H1 (cell line): Measurements from ENCODE around the gene ERCC1. TPM values are rescaled to one million over a fixed set of nuclear protein-coding genes. Genes with fewer than 3 reads are reported as not detected.

ENCODE experiments used
- CTCF ChIA-PET: fragments of 300-600 bp; sonication (Branson Sonifier 250); formaldehyde crosslinking; loops from one replicate; lab custom pipeline; 2021; ENCODE audit not compliant: partially characterized antibody; lab: Charles Lee
- POLR2A ChIA-PET: fragments of 300-600 bp; sonication (Branson Sonifier 250); formaldehyde crosslinking; loops from one replicate; lab custom pipeline; 2021; ENCODE audit warnings: inconsistent platforms; ENCODE audit not compliant: partially characterized antibody; lab: Charles Lee
- DNase-seq, 2 experiments: peaks; one replicate each; pipeline versions ENCODE4 v3.0.0 to v3.0.0-alpha.2; 2010 to 2022; ENCODE audit warnings: low spot score in 2 of 2, low read depth in 1 of 2, mixed read lengths in 1 of 2
- FAIRE-seq: peaks from 2 replicates; lab custom pipeline; 2011; peaks lifted over from hg19 to GRCh38; lab: Jason Lieb, UNC
- H2AFZ ChIP-seq: 2 replicates; pipeline ENCODE4 v1.8.1; 2012; ENCODE audit warnings: low read length, inconsistent platforms
- H2AK5ac ChIP-seq: 2 replicates; pipeline ENCODE4 v1.6.1; 2013; ENCODE audit warnings: low read depth, low read length
- H2BK120ac ChIP-seq: replicated peaks from 2 replicates; pipeline ENCODE3; 2013; ENCODE audit warnings: low read depth, low read length, inconsistent platforms
- H2BK12ac ChIP-seq: 2 replicates; pipeline ENCODE4 v1.6.1; 2013; ENCODE audit warnings: low read depth, low read length
- H2BK15ac ChIP-seq: 2 replicates; pipeline ENCODE4 v1.6.1; 2013; ENCODE audit warnings: low read length
- H2BK20ac ChIP-seq: 2 replicates; pipeline ENCODE4 v1.6.1; 2013; ENCODE audit warnings: low read length
- H2BK5ac ChIP-seq: 2 replicates; pipeline ENCODE4 v1.6.1; 2013; ENCODE audit warnings: low read depth, low read length
- H3K14ac ChIP-seq: 2 replicates; pipeline ENCODE4 v1.6.1; 2013; ENCODE audit warnings: inconsistent platforms; ENCODE audit not compliant: insufficient read length
- H3K18ac ChIP-seq: 2 replicates; pipeline ENCODE4 v1.6.1; 2013; ENCODE audit warnings: low read length; ENCODE audit errors: extremely low read depth
- H3K23ac ChIP-seq: 2 replicates; pipeline ENCODE4 v1.6.1; 2013; ENCODE audit warnings: inconsistent platforms; ENCODE audit not compliant: insufficient read length
- H3K23me2 ChIP-seq: 2 replicates; pipeline ENCODE4 v1.6.1; 2013; ENCODE audit warnings: low read depth, low read length
- H3K27ac ChIP-seq: 2 replicates; pipeline ENCODE4 v1.6.1; 2011; ENCODE audit warnings: low read depth, low read length, inconsistent platforms
- H3K27me3 ChIP-seq, 4 experiments: replicated peaks in 1 of 4; 1 replicate in 1 of 4; 2 replicates in 3 of 4; pipeline versions ENCODE4 v1.6.1 to v1.8.1; 2011 to 2013; ENCODE audit warnings: low read length in 3 of 4, mild to moderate bottlenecking in 3 of 4, inconsistent platforms in 2 of 4, mixed read lengths in 2 of 4, moderate library complexity in 1 of 4; ENCODE audit not compliant: control insufficient read depth in 3 of 4, insufficient read depth in 3 of 4; ENCODE audit errors: extremely low read depth in 1 of 4
- H3K36me3 ChIP-seq, 4 experiments: 2 replicates each; pipeline versions ENCODE4 v1.6.1 to v1.8.1; 2011 to 2013; ENCODE audit warnings: mild to moderate bottlenecking in 4 of 4, low read length in 3 of 4, moderate library complexity in 2 of 4, control low read depth in 1 of 4, inconsistent platforms in 1 of 4; ENCODE audit not compliant: insufficient read depth in 4 of 4, control insufficient read depth in 2 of 4
- H3K4ac ChIP-seq: replicated peaks from 2 replicates; pipeline ENCODE3; 2013; ENCODE audit warnings: low read length, low read depth, mixed read lengths, inconsistent platforms; ENCODE audit not compliant: insufficient read length
- H3K4me1 ChIP-seq, 4 experiments: replicated peaks in 1 of 4; 1 replicate in 1 of 4; 2 replicates in 3 of 4; pipeline versions ENCODE4 v1.6.1 to v1.8.1; 2011 to 2013; ENCODE audit warnings: low read length in 3 of 4, inconsistent platforms in 2 of 4, mixed read lengths in 1 of 4; ENCODE audit not compliant: insufficient read depth in 4 of 4, control insufficient read depth in 3 of 4
- H3K4me2 ChIP-seq, 2 experiments: 2 replicates each; pipeline versions ENCODE4 v1.6.1 to v1.8.1; 2011 to 2013; ENCODE audit warnings: low read depth in 2 of 2, low read length in 2 of 2, control low read depth in 1 of 2, inconsistent platforms in 1 of 2, mild to moderate bottlenecking in 1 of 2; ENCODE audit not compliant: insufficient read depth in 1 of 2
- H3K4me3 ChIP-seq, 4 experiments: fragments of 200-600, 300-600 bp in 1 of 4; sonication (generic), shearing (Covaris generic), sonication (Bioruptor Twin) in 1 of 4; 2 replicates each; pipeline versions ENCODE4 v1.5.1 to v1.8.1; 2011 to 2016; ENCODE audit warnings: low read length in 4 of 4, low read depth in 3 of 4, control low read depth in 2 of 4, inconsistent platforms in 2 of 4, mild to moderate bottlenecking in 2 of 4, mixed read lengths in 1 of 4, moderate library complexity in 1 of 4; ENCODE audit not compliant: insufficient read depth in 2 of 4; ENCODE audit errors: extremely low read depth in 1 of 4
- H3K56ac ChIP-seq: replicated peaks from 2 replicates; pipeline ENCODE3; 2013; ENCODE audit warnings: low read depth, mild to moderate bottlenecking, mixed read lengths, low read length, inconsistent platforms; ENCODE audit not compliant: insufficient read length
- H3K79me1 ChIP-seq: 2 replicates; pipeline ENCODE4 v1.6.1; 2013; ENCODE audit warnings: low read depth, low read length, control low read depth
- H3K79me2 ChIP-seq, 2 experiments: 2 replicates each; pipeline versions ENCODE4 v1.6.1 to v1.8.1; 2012 to 2013; ENCODE audit warnings: low read length in 2 of 2, mild to moderate bottlenecking in 2 of 2, inconsistent platforms in 1 of 2; ENCODE audit not compliant: insufficient read depth in 2 of 2, control insufficient read depth in 1 of 2
- H3K9ac ChIP-seq, 4 experiments: replicated peaks in 1 of 4; 1 replicate in 1 of 4; 2 replicates in 3 of 4; pipeline versions ENCODE4 v1.6.1 to v1.8.1; 2011 to 2013; ENCODE audit warnings: low read depth in 3 of 4, low read length in 3 of 4, control low read depth in 2 of 4, mild to moderate bottlenecking in 2 of 4, moderate library complexity in 2 of 4, inconsistent platforms in 1 of 4; ENCODE audit errors: extremely low read depth in 1 of 4
- H3K9me3 ChIP-seq, 2 experiments: 2 replicates each; pipeline versions ENCODE4 v1.6.1 to v1.8.1; 2012 to 2013; ENCODE audit warnings: mild to moderate bottlenecking in 2 of 2, moderate library complexity in 2 of 2, control low read depth in 1 of 2, inconsistent platforms in 1 of 2, low read depth in 1 of 2, low read length in 1 of 2, mixed read lengths in 1 of 2; ENCODE audit not compliant: insufficient read depth in 2 of 2
- H4K20me1 ChIP-seq, 2 experiments: replicated peaks in 1 of 2; 2 replicates each; pipeline versions ENCODE3 to v1.8.1; 2011 to 2013; ENCODE audit warnings: inconsistent platforms in 2 of 2, low read length in 2 of 2, mild to moderate bottlenecking in 1 of 2; ENCODE audit not compliant: insufficient read depth in 2 of 2, control insufficient read depth in 1 of 2
- H4K5ac ChIP-seq: 2 replicates; pipeline ENCODE4 v1.6.1; 2013; ENCODE audit warnings: low read length, low read depth, mixed read lengths, inconsistent platforms; ENCODE audit not compliant: insufficient read length
- H4K8ac ChIP-seq: 2 replicates; pipeline ENCODE4 v1.8.0; 2013; ENCODE audit warnings: mild to moderate bottlenecking, moderate library complexity, low read length, inconsistent platforms; ENCODE audit not compliant: insufficient read depth; ENCODE audit errors: extremely low read depth
- H4K91ac ChIP-seq: replicated peaks from 2 replicates; pipeline ENCODE3; 2013; ENCODE audit warnings: low read length, mixed read lengths, inconsistent platforms; ENCODE audit not compliant: insufficient read length
- POLR2A ChIP-seq, 2 experiments: IDR thresholded peaks; 1 replicate in 1 of 2; 2 replicates in 1 of 2; pipeline ENCODE4 v1.6.1; 2011; ENCODE audit warnings: low read depth in 2 of 2, low read length in 2 of 2, mild to moderate bottlenecking in 2 of 2; ENCODE audit errors: control extremely low read depth in 1 of 2
- TBP ChIP-seq: IDR thresholded peaks from 2 replicates; pipeline ENCODE4 v1.6.1; 2011; ENCODE audit warnings: low read depth, low read length, improper control_type of control experiment
- WGBS, 2 experiments: shearing (Covaris generic) in 1 of 2; methylation state at CpG; one replicate each; pipeline versions ENCODE4 v1.1.6 to v1.1.7; 2013 to 2015; ENCODE audit warnings: low lambda C conversion rate in 2 of 2, mixed read lengths in 2 of 2, inconsistent platforms in 1 of 2, low coverage in 1 of 2, missing lambda C conversion rate in 1 of 2; ENCODE audit not compliant: insufficient replicate concordance in 2 of 2, insufficient coverage in 1 of 2, insufficient read length in 1 of 2; ENCODE audit errors: extremely low coverage in 1 of 2, missing lambda C conversion rate in 1 of 2; 5-methylcytosine and 5-hydroxymethylcytosine counted together
- polyA plus RNA-seq, 7 experiments: library from polyadenylated mRNA; depleted of rRNA in 3 of 7; stranded (reverse) in 5 of 7; unstranded in 2 of 7; fragments of >200 nt in 5 of 7; fragments of 200-250 nt in 2 of 7; gene quantifications; 1 replicate in 5 of 7; 2 replicates in 1 of 7; 4 replicates in 1 of 7; pipeline versions ENCODE4 v1.2.1 to v1.2.3, GENCODE V29; 2011 to 2013; ENCODE audit warnings: missing spikeins in 2 of 7, mixed read lengths in 2 of 7
- total RNA-seq: library from RNA; stranded (reverse); fragmentation: NEBNext Ultra II Directional; extraction: Animal tissue kit (Norgen Biotek cat#: 25700); gene quantifications from 2 replicates; pipeline ENCODE4 v1.2.1, GENCODE V29; 2021

ERCC1 gene
- total and polyA plus RNA-seq, 2 of the 8 experiments (the other 6 are each of a cell fraction or from before 2014, with no cell fraction given) = 44.7 to 94.2 TPM

- Histone ChIP-seq H3K4me3 (peak overlapping the region; percentile 69 to 96 (median 91)), H2BK12ac (no peak overlapping the region), H3K23ac (no peak overlapping the region), H4K91ac (peak overlapping the region; percentile 90), H2AFZ (no peak overlapping the region), H4K5ac (no peak overlapping the region), H2BK5ac (peak overlapping the region; percentile 99; the same call in 1 of the 2 replicates), H2BK20ac (no peak overlapping the region), H3K27ac (no peak overlapping the region), H3K27me3 (peaks cover 0 to 5% (median 2%) of the 10 kb centered on the region in 4 experiments; a peak in 2 of 7 replicates), H3K4me1 (peaks cover 3 to 21% (median 11%) of the 10 kb centered on the region in 4 experiments; a peak in 5 of 7 replicates), H3K36me3 (peaks cover 0 to 6% (median 1%) of the 10 kb centered on the region in 4 experiments; a peak in 3 of 8 replicates), H3K23me2 (peaks cover 19% of the 10 kb centered on the region), H3K79me1 (peaks cover 9% of the 10 kb centered on the region; the same call in 1 of the 2 replicates), H3K79me2 (peaks cover 0 to 8% of the 10 kb centered on the region in 2 experiments; a peak in 1 of 4 replicates), H3K18ac (0 out of 2 replicates have a peak overlapping the region, but pooled peaks have one; percentile 60), H3K4me2 (peak overlapping the region; percentile 92 to 97), H4K8ac (peak overlapping the region; percentile 17; the same call in 1 of the 2 replicates), H3K56ac (no peak overlapping the region), H3K4ac (no peak overlapping the region), H3K9ac (peak overlapping the region; percentile 55 to 98 (median 98); a peak in 6 of 7 replicates), H2AK5ac (no peak overlapping the region), H3K14ac (no peak overlapping the region), H3K9me3 (no peaks in the 10 kb centered on the region), H4K20me1 (peaks cover 0 to 6% of the 10 kb centered on the region in 2 experiments), H2BK120ac (no peak overlapping the region), H2BK15ac (0 out of 2 replicates have a peak overlapping the region, but pooled peaks have one; percentile 61)
- TF ChIP-seq TBP = no peak
- peak in 1 of 2 experiments; percentile 44; a peak in 1 of 3 replicates for TF ChIP-seq POLR2A (IDR thresholded peaks at IDR 0.05; ENCODE audit: control extremely low read depth in 1 of 2, low read depth in 2 of 2, low read length in 2 of 2)
- DNase-seq (no peak), FAIRE-seq (no peak)
- ChIA-PET POLR2A (interaction anchor here (0.7 to 3.4 kb wide), 9 partner anchors 9 to 269 kb away, joined by 3 to 19 read pairs (median 3); partner anchors contain the start of gene ERCC1), CTCF (interaction anchor here (0.8 to 2.4 kb wide), 6 partner anchors 11 to 79 kb away, joined by 3 to 11 read pairs (median 4); no protein-coding TSS in a partner anchor)
- WGBS, 2 experiments = 1% methylated on average over 9 of the region's 10 CpGs; no CpG with 5 or more reads in 1 of the 2 experiments
Measured at GRCh38 chr19:45407091-45407375, 16.7 kb downstream of the ERCC1 start.
